Fibroblast of villous mesenchyme (primary cell): ENCODE measurements around the gene BCL11A. TPM values are rescaled to one million over a fixed set of nuclear protein-coding genes. Genes with fewer than 3 reads are reported as not detected.
A peak's percentile ranks its signal among the peaks of the same experiment; 100 is the strongest.

Experiments used
- DNase-seq: peaks from one replicate; pipeline ENCODE4 v3.0.0-alpha.2; 2010; ENCODE audit warnings: low read depth
- H3K4me3 ChIP-seq: 2 replicates; pipeline ENCODE4 v1.5.1; 2011; ENCODE audit warnings: low read depth, mild to moderate bottlenecking, low read length
- total RNA-seq: library from RNA; depleted of rRNA; stranded (reverse); fragments of >200 nt; gene quantifications from 2 replicates; pipeline ENCODE4 v1.2.3, GENCODE V29; 2012
- TF ChIP-seq, protein P1 (sequence below): IDR thresholded peaks from 2 replicates; pipeline ENCODE4 v1.5.1; 2012; ENCODE audit warnings: low read depth, mild to moderate bottlenecking, low read length; ENCODE audit not compliant: insufficient read depth

BCL11A gene
- total RNA-seq, 1 donor, result 0.43 TPM

DNA sequence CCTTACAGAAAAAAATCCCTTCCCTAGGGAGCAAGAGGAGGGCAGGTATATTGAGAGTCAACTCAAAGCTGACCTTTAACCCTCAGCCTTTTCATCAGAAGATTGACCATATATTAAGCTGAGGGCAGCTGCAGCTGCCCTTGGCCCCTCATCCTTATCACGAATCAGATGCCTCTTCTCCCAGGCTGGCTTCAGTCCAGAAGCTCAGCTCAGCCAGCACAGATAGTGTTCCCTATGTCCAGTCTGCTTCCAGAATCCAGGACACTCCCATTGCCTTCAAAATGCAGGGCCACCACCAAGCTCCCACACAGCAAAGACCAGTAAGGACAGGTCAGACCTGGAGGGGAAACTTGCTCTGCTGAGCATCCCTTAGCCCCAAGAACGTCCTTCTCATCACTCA lies 146.1 kb downstream of the BCL11A start:
- DNase-seq, result no peak
- TF ChIP-seq, protein P1, sequence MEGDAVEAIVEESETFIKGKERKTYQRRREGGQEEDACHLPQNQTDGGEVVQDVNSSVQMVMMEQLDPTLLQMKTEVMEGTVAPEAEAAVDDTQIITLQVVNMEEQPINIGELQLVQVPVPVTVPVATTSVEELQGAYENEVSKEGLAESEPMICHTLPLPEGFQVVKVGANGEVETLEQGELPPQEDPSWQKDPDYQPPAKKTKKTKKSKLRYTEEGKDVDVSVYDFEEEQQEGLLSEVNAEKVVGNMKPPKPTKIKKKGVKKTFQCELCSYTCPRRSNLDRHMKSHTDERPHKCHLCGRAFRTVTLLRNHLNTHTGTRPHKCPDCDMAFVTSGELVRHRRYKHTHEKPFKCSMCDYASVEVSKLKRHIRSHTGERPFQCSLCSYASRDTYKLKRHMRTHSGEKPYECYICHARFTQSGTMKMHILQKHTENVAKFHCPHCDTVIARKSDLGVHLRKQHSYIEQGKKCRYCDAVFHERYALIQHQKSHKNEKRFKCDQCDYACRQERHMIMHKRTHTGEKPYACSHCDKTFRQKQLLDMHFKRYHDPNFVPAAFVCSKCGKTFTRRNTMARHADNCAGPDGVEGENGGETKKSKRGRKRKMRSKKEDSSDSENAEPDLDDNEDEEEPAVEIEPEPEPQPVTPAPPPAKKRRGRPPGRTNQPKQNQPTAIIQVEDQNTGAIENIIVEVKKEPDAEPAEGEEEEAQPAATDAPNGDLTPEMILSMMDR, result no peak
- H3K4me3 ChIP-seq, result no peak overlapping the region

DNA sequence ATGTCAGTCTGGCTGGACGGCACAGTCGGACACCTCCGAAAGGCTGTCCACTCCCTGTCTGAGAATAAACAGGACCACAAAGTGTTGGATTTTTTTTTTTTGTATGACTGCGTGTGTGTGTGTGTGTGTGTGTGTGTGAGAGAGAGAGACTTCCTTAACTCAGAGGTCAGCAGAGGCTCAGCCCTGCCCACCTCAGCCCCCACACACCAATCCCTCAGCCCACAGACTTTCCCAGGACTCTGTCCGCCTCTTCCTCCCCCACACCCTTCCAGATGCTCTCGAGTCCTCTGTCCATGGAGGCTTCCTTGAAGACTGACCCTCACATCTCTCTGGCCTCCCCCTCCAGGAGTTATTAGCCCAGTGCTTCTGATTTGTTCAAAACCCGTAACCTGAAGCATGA lies 147.3 kb downstream of the BCL11A start:
- TF ChIP-seq, protein P1, result no peak
- no peak overlapping the region for H3K4me3 ChIP-seq
- peak; percentile 11 for DNase-seq

DNA sequence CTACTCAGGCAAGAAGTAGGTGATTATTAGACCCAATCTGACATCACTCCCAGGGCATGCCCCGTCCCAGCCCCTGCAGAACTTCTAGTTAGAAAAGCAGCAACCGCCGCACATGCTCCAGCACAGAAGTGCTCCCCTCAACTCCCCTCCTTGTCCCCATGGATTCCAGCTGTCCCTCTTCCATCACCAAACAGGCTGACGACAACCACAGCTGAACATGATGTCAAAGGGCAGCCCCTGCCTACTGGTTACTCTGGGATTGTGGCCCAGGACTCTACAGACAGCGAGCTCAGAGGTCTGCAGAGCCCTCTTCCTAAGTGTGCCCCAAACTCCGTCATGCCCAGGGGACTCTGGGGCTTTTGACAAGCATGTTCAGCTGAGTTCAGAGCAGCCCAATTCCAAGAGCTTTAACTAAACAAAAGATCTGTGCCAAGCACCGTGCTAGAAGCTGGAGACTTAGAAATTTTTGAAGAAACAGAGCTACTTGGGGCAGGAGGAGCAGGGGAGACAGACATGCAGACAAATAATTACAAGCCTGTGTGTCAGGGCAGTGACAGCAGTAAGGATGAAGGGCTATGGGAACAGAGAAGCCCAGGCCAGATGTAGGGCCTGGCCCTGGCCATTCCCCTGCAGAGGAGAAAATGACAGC lies 148.1 kb downstream of the BCL11A start:
- DNase-seq, result no peak
- H3K4me3 ChIP-seq, result no peak overlapping the region
- TF ChIP-seq, protein P1, result no peak

Other genes starting within 250 kb of the BCL11A start
- 12.6 and 20.3 TPM in 2 replicates for gene PAPOLG, start 202.6 kb upstream of the BCL11A start, total RNA-seq